K562 (cell line): Measurements from ENCODE around the gene SLBP. TPM values are rescaled to one million over a fixed set of nuclear protein-coding genes. Genes with fewer than 3 reads are reported as not detected.

Experiments used
- BHLHE40 ChIP-seq: IDR thresholded peaks from 2 replicates; pipeline ENCODE4 v1.6.1; 2011; ENCODE audit warnings: low read length, improper control_type of control experiment
- CC2D1A ChIP-seq: fragments of 450-650 bp; IDR thresholded peaks from 2 replicates; pipeline ENCODE4 v1.6.1; 2017; ENCODE audit warnings: mild to moderate bottlenecking
- CHCHD3 ChIP-seq: fragments of 250-450 bp; sonication (Bioruptor Pico); IDR thresholded peaks from 2 replicates; pipeline ENCODE4 v2.1.2; 2022; ENCODE audit warnings: mild to moderate bottlenecking
- CREB3L1 ChIP-seq: fragments of 450-650 bp; IDR thresholded peaks from 2 replicates; pipeline ENCODE4 v1.6.1; 2014; ENCODE audit warnings: low read depth, mild to moderate bottlenecking, moderate library complexity, borderline replicate concordance
- E2F6 ChIP-seq, 2 experiments: IDR thresholded peaks; 2 replicates each; pipeline ENCODE4 v1.6.1; 2011; ENCODE audit warnings: borderline replicate concordance in 1 of 2, control low read depth in 1 of 2, low read depth in 1 of 2, low read length in 1 of 2, mild to moderate bottlenecking in 1 of 2, mixed read lengths in 1 of 2, moderate library complexity in 1 of 2; ENCODE audit not compliant: insufficient read depth in 1 of 2, insufficient read length in 1 of 2, poor library complexity in 1 of 2, severe bottlenecking in 1 of 2; ENCODE audit errors: extremely low read depth in 1 of 2
- GATAD2A ChIP-seq: fragments of 450-650 bp; IDR thresholded peaks from 2 replicates; pipeline ENCODE4 v1.6.1; 2017
- GATAD2B ChIP-seq: fragments of 450-650 bp; IDR thresholded peaks from 2 replicates; pipeline ENCODE4 v1.6.1; 2017; ENCODE audit warnings: mild to moderate bottlenecking, borderline replicate concordance
- HLTF ChIP-seq: fragments of 450-650 bp; IDR thresholded peaks from 2 replicates; pipeline ENCODE4 v1.6.1; 2016
- HMG20A ChIP-seq: fragments of 450-650 bp; formaldehyde crosslinking; conservative IDR thresholded peaks from 2 replicates; pipeline ENCODE4 v1.4.0; 2020; ENCODE audit warnings: mild to moderate bottlenecking, mixed read lengths
- LCOR ChIP-seq: sonication (generic); formaldehyde crosslinking; IDR thresholded peaks from 2 replicates; pipeline ENCODE4 v1.8.0; 2022; ENCODE audit warnings: mild to moderate bottlenecking, missing genetic modification reagents
- MTF1 ChIP-seq: fragments of 250-450 bp; sonication (Bioruptor Pico); IDR thresholded peaks from 2 replicates; pipeline ENCODE4 v1.9.0; 2021; ENCODE audit warnings: moderate library complexity, mild to moderate bottlenecking, inconsistent platforms, borderline replicate concordance
- NFIC ChIP-seq: fragments of 450-650 bp; IDR thresholded peaks from 2 replicates; pipeline ENCODE4 v1.6.1; 2017; ENCODE audit warnings: mild to moderate bottlenecking, inconsistent platforms
- NONO ChIP-seq, 2 experiments: fragments of 200-400 bp in 1 of 2; fragments of 450-650 bp in 1 of 2; formaldehyde crosslinking in 1 of 2; IDR thresholded peaks; 2 replicates each; pipeline ENCODE4 v1.6.1; 2017; ENCODE audit warnings: low read depth in 2 of 2, mild to moderate bottlenecking in 2 of 2, moderate library complexity in 2 of 2, low read length in 1 of 2
- NR2F6 ChIP-seq: fragments of 450-650 bp; formaldehyde crosslinking; IDR thresholded peaks from 2 replicates; pipeline ENCODE4 v1.4.0; 2020; ENCODE audit warnings: mild to moderate bottlenecking
- PCBP2 ChIP-seq: fragments of 200-400 bp; formaldehyde crosslinking; IDR thresholded peaks from 2 replicates; pipeline ENCODE4 v1.6.1; 2018; ENCODE audit warnings: low read length, low read depth, mild to moderate bottlenecking, moderate library complexity; ENCODE audit not compliant: poor library complexity, severe bottlenecking
- RFX7 ChIP-seq: fragments of 250-450 bp; sonication (Bioruptor Pico); IDR thresholded peaks from 2 replicates; pipeline ENCODE4 v1.5.1; 2021; ENCODE audit warnings: mild to moderate bottlenecking
- XRCC5 ChIP-seq: fragments of 200-400 bp; formaldehyde crosslinking; IDR thresholded peaks from 2 replicates; pipeline ENCODE4 v1.6.1; 2017; ENCODE audit warnings: low read depth, mild to moderate bottlenecking, low read length
- ZBTB9 ChIP-seq: fragments of 450-650 bp; formaldehyde crosslinking; IDR thresholded peaks from 2 replicates; pipeline ENCODE4 v1.4.0; 2020; ENCODE audit warnings: mild to moderate bottlenecking, moderate library complexity
- ZNF280A ChIP-seq: fragments of 450-650 bp; IDR thresholded peaks from 2 replicates; pipeline ENCODE4 v1.6.1; 2018; ENCODE audit warnings: mild to moderate bottlenecking, low read depth; ENCODE audit not compliant: partially characterized antibody
- ZNF740 ChIP-seq, 3 experiments: fragments of 200-800 bp in 1 of 3; sonication (Bioruptor generic) in 1 of 3; sonication (generic) in 1 of 3; formaldehyde crosslinking in 1 of 3; IDR thresholded peaks; 2 replicates each; pipeline versions ENCODE4 v1.6.1 to v1.8.0; 2016 to 2022; ENCODE audit warnings: mild to moderate bottlenecking in 2 of 3, missing compliant biosample characterization in 2 of 3, missing genetic modification characterization in 2 of 3, missing genetic modification reagents in 1 of 3
- polyA plus RNA-seq, 8 experiments: library from polyadenylated mRNA; depleted of rRNA in 4 of 8; stranded (reverse) in 5 of 8; unstranded in 3 of 8; fragments of >200 nt; fragmentation: Nextera tagmentation in 2 of 8; fragmentation: Illumina TruSeq in 1 of 8; extraction: Ambion mirVana in 2 of 8; extraction: Trizol in 1 of 8; gene quantifications; 2 replicates each; pipeline versions ENCODE4 v1.2.1 to v1.2.3, GENCODE V29; 2011 to 2014; ENCODE audit warnings: inconsistent platforms in 1 of 8, missing spikeins in 1 of 8
- total RNA-seq, 7 experiments: library from RNA; depleted of rRNA in 6 of 7; stranded (reverse); fragments of >200 nt in 6 of 7; fragmentation: Illumina TruSeq in 2 of 7; extraction: Trizol in 2 of 7; gene quantifications; 2 replicates each; pipeline versions ENCODE4 v1.2.1 to v1.2.3, GENCODE V29; 2011 to 2021; ENCODE audit warnings: low replicate concordance in 1 of 7

The SLBP gene
- total and polyA plus RNA-seq, 9 of the 15 experiments (the other 6 are each of a cell fraction or from before 2014, with no cell fraction given), result 49.4 to 221 (median 162) TPM

GRCh38 chr4:1748465-1748995 lies 36.4 kb upstream of the SLBP start (continued):
- TF ChIP-seq MTF1 (CRISPR knock-in tag) (no peak), GATAD2B (peak; percentile 42; the same call in 1 of the 2 replicates), ZNF740 (CRISPR knock-in tag; IDR thresholded peaks at IDR 0.05) (peak; percentile 49; the same call in 1 of the 2 replicates), ZNF740 (tag; IDR thresholded peaks at IDR 0.05) (no peak), CREB3L1 (no peak), ZNF280A (no peak), BHLHE40 (peak; percentile 79), LCOR (CRISPR knock-in tag) (no peak), ZBTB9 (no peak), HLTF (0 out of 2 replicates have a peak, but pooled peaks have one; percentile 37), RFX7 (CRISPR knock-in tag) (no peak), CC2D1A (peak; percentile 79), E2F6 (IDR thresholded peaks at IDR 0.05; ENCODE audit: borderline replicate concordance in 1 of 2, extremely low read depth in 1 of 2, insufficient read depth in 1 of 2, insufficient read length in 1 of 2, low read depth in 1 of 2, low read length in 1 of 2, poor library complexity in 1 of 2, severe bottlenecking in 1 of 2) (peak in 1 of 2 experiments; percentile 37), PCBP2 (peak; percentile 29), HMG20A (CRISPR knock-in tag) (no peak), NONO (IDR thresholded peaks at IDR 0.05; ENCODE audit: low read depth in 2 of 2, low read length in 1 of 2) (no peak), GATAD2A (no peak), NFIC (peak; percentile 78), CHCHD3 (CRISPR knock-in tag) (no peak), NR2F6 (CRISPR knock-in tag) (no peak), XRCC5 (no peak)
